PC-3 (cell line): ENCODE data around the gene TRPM1. TPM values are rescaled to one million over a fixed set of nuclear protein-coding genes. Genes with fewer than 3 reads are reported as not detected.

ENCODE experiments used
- ATAC-seq: fragments of 200-7000 bp; cut with Tn5 transposase; 2 replicates; pipeline ENCODE4 v1.9.1; 2020; ENCODE audit warnings: mild to moderate bottlenecking, moderate library complexity
- BruUV-seq: library from RNA; stranded (reverse); fragments of 400-500 nt; replicated peaks from 2 replicates; lab custom pipeline; 2021; lab: Mats Ljungman, UMichigan
- CTCF ChIA-PET: fragments of 300-600 bp; sonication (Branson Sonifier 250); formaldehyde crosslinking; loops from one replicate; lab custom pipeline; 2022; ENCODE audit warnings: antibody characterized with exemption; lab: Charles Lee
- POLR2A ChIA-PET: fragments of 300-600 bp; sonication (Branson Sonifier 250); formaldehyde crosslinking; loops from one replicate; lab custom pipeline; 2022; ENCODE audit warnings: antibody characterized with exemption; ENCODE audit not compliant: unreplicated experiment; lab: Charles Lee
- DNase-seq: peaks from one replicate; pipeline ENCODE4 v3.0.0-alpha.2; 2015
- H2AFZ ChIP-seq: fragments of 300-600 bp; sonication (generic); 2 replicates; pipeline ENCODE4 v1.6.0; 2016; ENCODE audit warnings: antibody characterized with exemption, low read length
- H3F3A ChIP-seq: fragments of 300-600 bp; sonication (generic); one replicate; pipeline ENCODE4 v1.6.0; 2017; ENCODE audit warnings: antibody characterized with exemption, low read length, control low read depth, mild to moderate bottlenecking; ENCODE audit not compliant: unreplicated experiment
- H3K27ac ChIP-seq: fragments of 300-600 bp; sonication (generic); 2 replicates; pipeline ENCODE4 v1.5.1; 2016; ENCODE audit warnings: mild to moderate bottlenecking, low read length
- H3K27me3 ChIP-seq: fragments of 300-600 bp; sonication (generic); 2 replicates; pipeline ENCODE4 v1.6.1; 2016; ENCODE audit warnings: low read length, mixed read lengths
- H3K36me3 ChIP-seq: fragments of 300-600 bp; sonication (generic); 2 replicates; pipeline ENCODE4 v1.6.1; 2016; ENCODE audit warnings: low read depth, mixed run types, low read length, mixed read lengths
- H3K4me1 ChIP-seq: fragments of 300-600 bp; sonication (generic); 2 replicates; pipeline ENCODE4 v1.5.1; 2016; ENCODE audit warnings: low read length; ENCODE audit not compliant: insufficient read depth
- H3K4me2 ChIP-seq: fragments of 300-600 bp; sonication (generic); 2 replicates; pipeline ENCODE4 v1.6.0; 2016; ENCODE audit warnings: low read length
- H3K4me3 ChIP-seq: fragments of 300-600 bp; sonication (generic); 2 replicates; pipeline ENCODE4 v1.5.1; 2016; ENCODE audit warnings: mild to moderate bottlenecking, low read length, mixed read lengths
- H3K79me2 ChIP-seq: fragments of 300-600 bp; sonication (generic); 2 replicates; pipeline ENCODE4 v1.6.1; 2017; ENCODE audit warnings: low read length, mixed read lengths
- H3K9ac ChIP-seq: fragments of 300-600 bp; sonication (generic); 2 replicates; pipeline ENCODE4 v1.6.0; 2016; ENCODE audit warnings: mild to moderate bottlenecking, low read length
- H3K9me2 ChIP-seq: fragments of 300-600 bp; sonication (generic); replicated peaks from 2 replicates; pipeline ENCODE4 v1.6.1; 2016; ENCODE audit warnings: mixed run types, low read length, mixed read lengths
- H3K9me3 ChIP-seq: fragments of 300-600 bp; sonication (generic); 2 replicates; pipeline ENCODE4 v1.6.1; 2016; ENCODE audit warnings: low read length, mixed read lengths
- H4K20me1 ChIP-seq: fragments of 300-600 bp; sonication (generic); 2 replicates; pipeline ENCODE4 v1.6.1; 2016; ENCODE audit warnings: low read length, mixed read lengths
- EZH2 ChIP-seq: fragments of 300-600 bp; sonication (generic); IDR thresholded peaks from one replicate; pipeline ENCODE4 v1.6.1; 2017; ENCODE audit warnings: antibody characterized with exemption, mild to moderate bottlenecking, low read length; ENCODE audit not compliant: unreplicated experiment
- EZH2phosphoT487 ChIP-seq: fragments of 300-600 bp; sonication (generic); IDR thresholded peaks from 2 replicates; pipeline ENCODE4 v1.6.1; 2018; ENCODE audit warnings: mild to moderate bottlenecking, antibody characterized with exemption, low read length, borderline replicate concordance
- intact Hi-C: fragments of 100-400 bp; cut with micrococcal nuclease; formaldehyde crosslinking; loops from 2 replicates; pipeline ENCODE4 v1.9.0; 2023
- total RNA-seq: library from RNA; depleted of rRNA; stranded (reverse); fragments of >200 nt; gene quantifications from 2 replicates; pipeline ENCODE4 v1.2.3, GENCODE V29; 2014
- TF ChIP-seq, protein P1 (sequence below): fragments of 300-600 bp; sonication (generic); conservative IDR thresholded peaks from 2 replicates; pipeline ENCODE4 v1.5.1; 2017; ENCODE audit warnings: antibody characterized with exemption, low read depth, mild to moderate bottlenecking, low read length

Gene TRPM1
- total RNA-seq, 1 experiment from 2014 or later = not detected

DNA sequence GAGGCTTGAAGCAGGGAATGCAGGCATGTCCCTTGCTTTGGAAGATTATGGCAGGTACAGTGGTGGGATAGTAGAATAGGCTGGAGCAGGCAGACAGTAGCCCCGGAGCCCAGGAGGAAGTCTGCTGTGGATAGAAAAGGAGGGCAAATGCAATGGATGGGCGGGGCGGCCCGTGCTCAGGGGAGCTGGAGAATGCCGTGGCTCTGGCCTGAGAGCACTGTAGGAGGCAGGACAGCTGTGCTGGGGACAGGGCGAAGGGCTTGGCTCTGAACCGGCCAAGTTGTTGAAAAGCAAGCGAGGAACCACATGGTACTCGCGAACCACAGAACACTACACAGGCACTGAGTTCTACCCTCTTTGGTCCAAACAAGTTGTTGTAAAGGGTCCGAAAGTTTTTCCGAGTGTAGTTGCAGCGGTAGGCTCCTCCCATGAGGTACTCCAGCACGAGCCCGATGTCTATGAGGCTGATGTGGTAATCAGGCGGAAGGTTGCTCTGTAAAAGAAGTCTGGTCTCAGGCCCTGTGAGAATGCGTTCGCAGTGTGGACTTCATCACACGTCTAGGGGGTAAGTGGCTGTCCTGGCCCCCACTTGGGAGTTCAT lies 54.7 kb downstream of the TRPM1 start:
- DNase-seq (no peak), ATAC-seq (no peak)
- no peaks in the 10 kb centered on the region for H3K9me3 ChIP-seq
- POLR2A ChIA-PET = no interaction called here
- H3K36me3 ChIP-seq = no peaks in the 10 kb centered on the region
- no peak overlapping the region for H3K4me3 ChIP-seq
- H2AFZ ChIP-seq = no peak overlapping the region
- H3F3A ChIP-seq = no peaks in the 10 kb centered on the region
- no peak overlapping the region for H3K9ac ChIP-seq
- H3K27me3 ChIP-seq = peaks cover 47% of the 10 kb centered on the region
- H3K27ac ChIP-seq = no peak overlapping the region
- no peaks in the 10 kb centered on the region for H3K9me2 ChIP-seq
- intact Hi-C loops = no loop called here
- BruUV-seq = no TSS peak
- H4K20me1 ChIP-seq = no peaks in the 10 kb centered on the region
- H3K4me1 ChIP-seq = no peaks in the 10 kb centered on the region
- no peaks in the 10 kb centered on the region for H3K79me2 ChIP-seq
- no peak overlapping the region for H3K4me2 ChIP-seq
- TF ChIP-seq, protein P1, sequence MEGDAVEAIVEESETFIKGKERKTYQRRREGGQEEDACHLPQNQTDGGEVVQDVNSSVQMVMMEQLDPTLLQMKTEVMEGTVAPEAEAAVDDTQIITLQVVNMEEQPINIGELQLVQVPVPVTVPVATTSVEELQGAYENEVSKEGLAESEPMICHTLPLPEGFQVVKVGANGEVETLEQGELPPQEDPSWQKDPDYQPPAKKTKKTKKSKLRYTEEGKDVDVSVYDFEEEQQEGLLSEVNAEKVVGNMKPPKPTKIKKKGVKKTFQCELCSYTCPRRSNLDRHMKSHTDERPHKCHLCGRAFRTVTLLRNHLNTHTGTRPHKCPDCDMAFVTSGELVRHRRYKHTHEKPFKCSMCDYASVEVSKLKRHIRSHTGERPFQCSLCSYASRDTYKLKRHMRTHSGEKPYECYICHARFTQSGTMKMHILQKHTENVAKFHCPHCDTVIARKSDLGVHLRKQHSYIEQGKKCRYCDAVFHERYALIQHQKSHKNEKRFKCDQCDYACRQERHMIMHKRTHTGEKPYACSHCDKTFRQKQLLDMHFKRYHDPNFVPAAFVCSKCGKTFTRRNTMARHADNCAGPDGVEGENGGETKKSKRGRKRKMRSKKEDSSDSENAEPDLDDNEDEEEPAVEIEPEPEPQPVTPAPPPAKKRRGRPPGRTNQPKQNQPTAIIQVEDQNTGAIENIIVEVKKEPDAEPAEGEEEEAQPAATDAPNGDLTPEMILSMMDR = no peak
- TF ChIP-seq EZH2 (no peak), EZH2phosphoT487 (no peak)
- CTCF ChIA-PET = no interaction called here

- ATAC-seq (no peak), DNase-seq (no peak)
- BruUV-seq = no TSS peak
- ChIA-PET CTCF (no interaction called here), POLR2A (no interaction called here)
- Histone ChIP-seq H3K36me3 (no peaks in the 10 kb centered on the region), H3F3A (no peaks in the 10 kb centered on the region), H3K4me3 (no peak overlapping the region), H3K9me2 (no peaks in the 10 kb centered on the region), H4K20me1 (no peaks in the 10 kb centered on the region), H3K27ac (no peak overlapping the region), H3K4me2 (no peak overlapping the region), H3K79me2 (no peaks in the 10 kb centered on the region), H3K4me1 (no peaks in the 10 kb centered on the region), H3K9me3 (no peaks in the 10 kb centered on the region), H3K9ac (no peak overlapping the region), H3K27me3 (peaks cover 57% of the 10 kb centered on the region), H2AFZ (no peak overlapping the region)
- intact Hi-C loops = no loop called here
- TF ChIP-seq EZH2 (no peak), EZH2phosphoT487 (no peak)
- TF ChIP-seq, protein P1 = no peak
These were observed 55.9 kb downstream of the TRPM1 start for GRCh38 chr15:31045606-31046005.

- intact Hi-C loops = no loop called here
- no peak overlapping the region for H2AFZ ChIP-seq
- no peak for ATAC-seq
These were observed 58.8 kb downstream of the TRPM1 start for GRCh38 chr15:31042751-31043150.

More at GRCh38 chr15:31042751-31043150, 58.8 kb downstream of the TRPM1 start:
- ChIA-PET CTCF (no interaction called here), POLR2A (no interaction called here)
- Histone ChIP-seq H3K27me3 (peaks cover 60% of the 10 kb centered on the region), H3K9me3 (no peaks in the 10 kb centered on the region), H3K4me2 (no peak overlapping the region), H3K27ac (no peak overlapping the region), H3K36me3 (no peaks in the 10 kb centered on the region), H4K20me1 (no peaks in the 10 kb centered on the region), H3K4me1 (no peaks in the 10 kb centered on the region), H3K9ac (no peak overlapping the region), H3K4me3 (no peak overlapping the region), H3K79me2 (no peaks in the 10 kb centered on the region), H3F3A (no peaks in the 10 kb centered on the region), H3K9me2 (no peaks in the 10 kb centered on the region)
- no TSS peak for BruUV-seq
- DNase-seq = no peak
- no peak for TF ChIP-seq EZH2phosphoT487
- TF ChIP-seq, protein P1 = no peak
- no peak for TF ChIP-seq EZH2
